Cardiac fibroblast (primary cell): ENCODE data around the gene MEIS1.
"Not testable (repeated sequence)": the region's sequence is repeated elsewhere in the genome, so short reads cannot be mapped to it uniquely, and the experiment has no call there.

Experiments used
- DNase-seq, 2 donors: peaks; one replicate each; pipeline versions ENCODE4 v3.0.0 to v3.0.0-alpha.2; 2010; ENCODE audit warnings: low read depth in 2 of 2
- H3K4me3 ChIP-seq, 2 donors: replicated peaks in 1 of 2; 1 replicate in 1 of 2; 2 replicates in 1 of 2; pipeline ENCODE4 v1.5.1; 2011; ENCODE audit warnings: low read depth in 2 of 2, low read length in 2 of 2, mild to moderate bottlenecking in 2 of 2, moderate library complexity in 1 of 2
- TF ChIP-seq, protein P1 (sequence below): IDR thresholded peaks from one replicate; pipeline ENCODE4 v1.5.1; 2011; ENCODE audit warnings: low read depth, mild to moderate bottlenecking, low read length, inconsistent platforms

The MEIS1 gene

DNA sequence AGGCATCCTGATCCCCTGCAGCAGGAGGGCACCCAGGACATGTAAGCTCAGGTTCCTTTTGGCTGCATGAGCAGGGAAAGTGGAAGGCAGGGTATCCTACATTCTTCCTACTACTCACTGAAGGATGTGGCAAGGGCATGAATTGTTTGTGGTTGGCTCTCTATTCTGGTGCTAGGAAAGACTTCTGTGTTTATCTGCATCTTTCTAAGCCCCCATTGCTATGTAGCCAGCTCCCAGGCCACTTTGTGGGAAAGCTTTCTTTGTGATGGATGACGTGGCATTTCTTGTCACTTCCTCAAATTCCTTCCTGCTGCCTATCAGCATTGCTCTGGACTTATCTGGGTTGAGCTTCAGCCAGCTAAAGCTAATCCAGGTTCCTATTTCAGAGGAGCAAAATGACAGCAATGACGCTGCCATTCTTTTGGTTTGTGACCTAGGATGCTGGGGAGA lies 46.2 kb downstream of the MEIS1 start:
- TF ChIP-seq, protein P1, sequence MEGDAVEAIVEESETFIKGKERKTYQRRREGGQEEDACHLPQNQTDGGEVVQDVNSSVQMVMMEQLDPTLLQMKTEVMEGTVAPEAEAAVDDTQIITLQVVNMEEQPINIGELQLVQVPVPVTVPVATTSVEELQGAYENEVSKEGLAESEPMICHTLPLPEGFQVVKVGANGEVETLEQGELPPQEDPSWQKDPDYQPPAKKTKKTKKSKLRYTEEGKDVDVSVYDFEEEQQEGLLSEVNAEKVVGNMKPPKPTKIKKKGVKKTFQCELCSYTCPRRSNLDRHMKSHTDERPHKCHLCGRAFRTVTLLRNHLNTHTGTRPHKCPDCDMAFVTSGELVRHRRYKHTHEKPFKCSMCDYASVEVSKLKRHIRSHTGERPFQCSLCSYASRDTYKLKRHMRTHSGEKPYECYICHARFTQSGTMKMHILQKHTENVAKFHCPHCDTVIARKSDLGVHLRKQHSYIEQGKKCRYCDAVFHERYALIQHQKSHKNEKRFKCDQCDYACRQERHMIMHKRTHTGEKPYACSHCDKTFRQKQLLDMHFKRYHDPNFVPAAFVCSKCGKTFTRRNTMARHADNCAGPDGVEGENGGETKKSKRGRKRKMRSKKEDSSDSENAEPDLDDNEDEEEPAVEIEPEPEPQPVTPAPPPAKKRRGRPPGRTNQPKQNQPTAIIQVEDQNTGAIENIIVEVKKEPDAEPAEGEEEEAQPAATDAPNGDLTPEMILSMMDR, result no peak
- no peak overlapping the region for H3K4me3 ChIP-seq
- DNase-seq, result peak; percentile 56 to 91

DNA sequence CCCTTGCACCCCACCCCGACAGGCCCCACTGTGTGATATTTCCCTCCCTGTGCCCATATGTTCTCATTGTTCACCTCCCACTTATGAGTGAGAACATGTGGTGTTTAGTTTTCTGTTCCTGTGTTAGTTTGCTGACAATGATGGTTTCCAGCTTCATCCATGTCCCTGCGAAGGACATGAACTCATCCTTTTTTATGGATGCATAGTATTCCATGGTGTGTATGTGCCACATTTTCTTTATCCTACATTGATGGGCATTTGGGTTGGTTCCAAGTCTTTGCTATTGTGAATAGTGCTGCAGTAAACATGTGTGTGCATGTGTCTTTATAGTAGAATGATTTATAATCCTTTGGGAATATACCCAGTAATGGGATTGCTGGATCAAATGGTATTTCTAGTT lies 50.3 kb downstream of the MEIS1 start:
- DNase-seq, H3K4me3 ChIP-seq: not testable (repeated sequence)

DNA sequence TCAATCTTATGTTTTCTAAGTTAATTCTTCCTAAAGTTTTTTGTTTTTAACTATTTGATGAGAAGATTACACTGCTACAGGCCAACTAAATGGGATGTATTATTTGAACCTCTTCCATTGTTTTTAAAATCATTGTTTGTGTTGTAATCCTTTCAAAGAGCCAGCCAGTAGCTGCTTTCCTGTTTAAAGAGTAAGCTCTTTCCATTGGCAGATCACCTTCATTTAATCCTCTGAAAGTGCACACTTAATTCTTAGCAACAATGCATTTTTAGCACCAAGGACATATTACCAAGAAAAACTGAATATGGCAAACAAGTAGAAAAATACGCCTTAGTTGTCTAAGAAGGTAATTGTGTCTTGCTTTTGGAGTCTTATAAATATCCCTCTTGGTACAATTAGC lies 54.0 kb downstream of the MEIS1 start:
- TF ChIP-seq, protein P1, result no peak
- DNase-seq, result no peak
- no peak overlapping the region for H3K4me3 ChIP-seq

DNA sequence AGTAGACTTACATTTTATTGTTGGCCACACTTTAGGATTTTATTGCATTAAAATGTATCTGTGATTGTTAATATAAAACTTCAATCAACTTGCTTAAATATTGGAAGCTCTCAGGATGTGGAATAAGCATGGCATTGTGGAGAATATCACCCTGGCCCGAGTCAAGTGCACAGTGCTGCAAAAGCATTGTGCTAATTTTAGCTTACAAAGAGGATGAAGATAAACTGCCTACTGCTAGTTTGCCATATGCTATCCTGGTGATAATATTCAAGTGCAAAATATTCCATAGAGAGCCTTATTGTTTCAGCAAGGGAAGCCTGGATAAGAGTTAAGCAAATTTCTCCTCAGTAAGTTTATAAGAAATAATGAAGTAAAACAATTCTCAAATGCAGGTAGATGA lies 54.5 kb downstream of the MEIS1 start:
- DNase-seq, result peak in 1 of 2 donors; percentile 35
- H3K4me3 ChIP-seq, result no peak overlapping the region
- TF ChIP-seq, protein P1, result no peak

DNA sequence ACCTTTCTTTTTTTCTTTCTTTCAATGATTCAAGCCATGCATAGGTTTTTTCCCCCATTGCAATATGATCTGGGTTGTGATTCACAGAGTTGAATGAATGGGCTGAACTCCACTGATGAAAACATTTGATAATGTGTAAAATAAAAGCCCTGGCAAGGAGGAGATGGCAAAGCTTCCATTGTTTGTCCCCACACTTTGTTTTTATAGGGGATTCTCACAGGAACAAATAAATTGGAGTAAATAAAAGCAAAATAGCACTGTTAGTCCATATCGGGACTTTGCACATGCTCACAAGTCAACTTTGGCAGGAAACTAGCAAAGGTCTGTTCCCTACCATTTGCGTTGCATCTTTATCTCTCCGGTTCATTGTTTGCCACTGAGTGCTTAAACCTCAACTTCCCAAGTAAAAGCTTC lies 55.7 kb downstream of the MEIS1 start:
- peak; percentile 71 to 78 for DNase-seq
- no peak overlapping the region for H3K4me3 ChIP-seq
- TF ChIP-seq, protein P1, result no peak

DNA sequence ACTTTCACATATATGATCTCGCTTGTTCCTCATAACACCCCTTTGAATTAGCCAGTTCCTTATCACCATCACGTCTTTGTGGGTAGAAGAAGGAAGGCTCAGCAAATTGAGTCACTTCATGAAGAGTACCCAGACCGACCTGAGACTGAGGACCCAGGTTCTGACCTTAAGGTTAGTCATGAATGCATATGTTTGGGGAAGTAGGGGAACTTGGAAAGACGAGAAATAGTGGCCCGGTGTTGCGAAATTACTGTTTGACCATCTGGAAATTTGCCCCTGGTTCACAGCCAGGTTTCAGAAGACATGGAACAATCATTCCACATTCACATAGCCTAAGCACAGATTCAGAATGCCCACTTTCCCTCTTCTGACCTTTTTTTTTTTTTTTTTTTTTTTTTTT lies 59.8 kb downstream of the MEIS1 start:
- no peak overlapping the region for H3K4me3 ChIP-seq
- TF ChIP-seq, protein P1, result no peak
- DNase-seq, result peak; percentile 90 to 92

DNA sequence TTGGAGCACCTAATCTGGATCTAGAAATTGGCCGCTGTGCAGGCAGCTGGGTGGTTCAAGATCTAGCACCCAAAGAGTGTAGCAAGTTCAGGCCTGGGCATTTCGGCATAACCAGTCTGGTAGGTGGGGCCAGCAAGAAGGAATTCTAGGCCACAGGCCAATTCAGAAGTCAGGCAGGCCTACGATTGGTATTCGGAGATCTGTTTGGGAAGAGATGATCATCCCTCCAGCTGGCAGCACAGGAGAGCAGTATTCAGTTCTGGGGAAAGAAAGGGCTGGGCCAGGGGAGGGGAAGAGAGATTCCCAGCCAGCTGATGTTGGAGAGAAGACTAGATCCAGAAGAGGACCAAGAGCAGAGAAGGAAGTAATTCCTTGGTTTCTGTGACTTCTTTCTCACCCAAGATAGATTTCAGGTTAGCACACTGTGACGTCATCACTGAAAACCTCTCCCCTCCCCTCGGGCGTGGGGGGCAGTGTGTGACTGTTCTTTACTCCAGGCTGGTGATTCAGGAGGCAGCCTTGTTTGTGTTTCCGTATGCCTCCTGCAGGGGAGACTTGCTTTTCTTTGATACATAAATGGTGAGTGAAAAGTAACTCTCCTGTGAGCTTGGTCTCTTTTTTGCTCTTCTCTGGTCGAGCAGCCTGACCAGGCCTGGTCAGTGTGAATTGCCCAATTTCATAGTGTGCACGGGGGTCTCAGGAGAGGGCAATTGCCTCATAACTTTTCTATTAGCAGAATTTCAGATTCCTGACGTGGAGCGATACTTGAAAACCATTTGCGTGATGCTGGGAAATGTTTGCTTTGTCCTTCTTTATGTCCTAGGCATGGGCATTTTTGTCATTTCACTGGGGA lies 61.1 kb downstream of the MEIS1 start:
- TF ChIP-seq, protein P1, result peak; percentile 60
- H3K4me3 ChIP-seq, result no peak overlapping the region
- DNase-seq, result peak; percentile 85 to 94
